Stimulated activated CD8-positive, alpha-beta memory T cell treated with anti-CD3 and anti-CD28 coated beads, Interleukin-15, amount 100 ng/mL, for 4 hours (primary cell): ENCODE results near the gene SEPTIN2.
"Not testable (repeated sequence)": the region's sequence is repeated elsewhere in the genome, so short reads cannot be mapped to it uniquely, and the experiment has no call there.

Source experiments
- DNase-seq, 2 donors: peaks; one replicate each; pipeline ENCODE4 v3.0.0-alpha.2; 2020; ENCODE audit warnings: low read depth in 2 of 2

Gene SEPTIN2

DNA sequence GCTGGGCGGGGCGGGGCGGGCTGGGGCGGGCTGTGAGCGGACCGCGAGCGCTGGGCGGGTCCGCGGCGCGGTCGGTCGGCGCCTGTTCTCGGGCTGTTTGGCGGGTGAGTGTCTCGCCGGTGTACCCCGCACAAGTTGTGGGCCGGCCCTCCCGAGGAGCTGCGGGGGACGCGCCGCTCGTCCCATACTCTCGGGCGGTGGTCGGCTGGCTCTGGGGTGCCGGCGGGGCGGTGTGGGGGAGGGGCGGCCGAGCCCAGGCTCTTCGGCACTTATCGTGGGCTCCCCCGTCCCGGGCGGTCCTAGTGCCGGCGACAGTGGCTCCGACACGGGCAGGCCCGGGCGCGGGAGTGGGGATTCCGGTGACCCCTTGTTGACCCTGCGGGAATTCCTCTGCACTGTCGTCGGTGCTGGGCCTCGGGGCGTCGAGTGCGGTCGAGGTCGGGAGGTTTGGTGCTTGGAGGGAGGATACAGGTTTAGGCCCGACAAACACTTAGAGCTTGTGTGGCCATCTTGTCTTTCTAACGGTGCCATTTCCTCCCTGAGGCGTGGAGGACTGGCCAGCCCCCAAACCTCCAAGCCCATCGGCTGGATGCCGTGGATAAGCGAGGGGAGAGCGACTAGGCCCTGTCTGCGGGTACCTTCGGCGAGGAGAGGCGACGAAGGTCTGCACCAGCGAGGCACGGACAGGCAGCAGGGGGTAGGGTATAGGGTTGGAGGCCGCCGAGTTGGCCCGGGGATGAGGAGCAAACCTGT lies at the start of gene SEPTIN2:
Gene SEPTIN2 (plus strand): TSS at position 47 of the 753 bp plus-strand sequence. CDS start 8,308 bp downstream, outside the sequence.
- DNase-seq: peak in 1 of 2 donors; percentile 59

DNA sequence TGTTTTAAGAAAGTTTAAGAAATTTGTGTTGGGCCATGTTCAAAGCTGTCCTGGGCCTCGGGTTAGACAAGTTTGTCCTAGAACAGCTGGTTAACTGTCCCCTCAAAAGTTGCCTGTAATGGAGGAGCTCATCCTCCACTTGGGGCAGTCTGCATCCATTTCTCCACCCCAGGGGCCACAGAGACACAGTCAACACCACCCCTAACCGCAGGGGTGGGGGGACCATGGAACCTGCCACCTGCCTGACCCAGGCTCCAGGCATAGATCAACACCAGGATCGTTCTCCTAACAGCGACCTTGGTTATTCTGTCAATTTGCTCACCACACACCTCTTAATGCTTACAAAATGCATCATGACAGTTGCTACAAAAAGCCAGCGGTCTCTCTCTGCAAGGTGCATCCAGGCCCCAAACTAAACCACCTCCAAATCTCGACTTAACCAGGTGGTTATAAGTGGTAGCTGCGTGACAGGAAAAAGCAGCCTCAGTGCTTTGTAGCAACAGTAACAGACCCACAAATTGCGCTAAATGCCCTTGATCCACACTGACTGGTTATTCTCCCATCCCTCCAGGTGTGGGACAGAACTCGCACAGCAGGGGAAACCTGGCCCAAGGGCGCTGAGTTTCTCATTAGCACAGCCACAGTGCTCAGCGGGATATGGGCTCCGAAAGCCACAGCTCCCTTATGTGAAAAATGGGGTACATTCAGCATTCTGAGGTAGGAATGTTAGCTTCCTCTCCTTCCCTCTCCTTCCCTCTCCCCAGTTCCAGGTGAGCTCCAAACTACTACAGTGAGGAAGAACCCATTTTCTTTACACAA lies 48.3 kb upstream of the SEPTIN2 start:
- no peak for DNase-seq

DNA sequence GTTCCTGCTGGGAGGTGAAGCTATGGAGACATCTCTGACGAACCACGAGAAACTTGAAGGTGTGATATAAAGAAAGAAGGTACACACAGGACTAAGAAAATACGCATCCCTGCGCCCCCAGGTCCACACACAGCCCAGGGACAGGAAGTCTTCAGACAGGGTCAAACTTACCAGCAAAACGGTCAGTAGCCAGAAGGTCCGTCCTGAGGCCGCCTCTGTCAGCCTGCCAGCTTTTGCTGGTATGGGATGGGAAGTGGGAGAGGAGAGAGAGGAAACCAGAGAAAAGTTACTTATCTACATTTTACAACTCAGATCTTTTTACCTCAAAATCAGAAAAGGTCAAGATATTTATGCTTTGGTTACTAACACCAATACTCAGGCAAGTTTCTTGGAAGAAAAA lies 47.4 kb upstream of the SEPTIN2 start:
- DNase-seq: no peak

DNA sequence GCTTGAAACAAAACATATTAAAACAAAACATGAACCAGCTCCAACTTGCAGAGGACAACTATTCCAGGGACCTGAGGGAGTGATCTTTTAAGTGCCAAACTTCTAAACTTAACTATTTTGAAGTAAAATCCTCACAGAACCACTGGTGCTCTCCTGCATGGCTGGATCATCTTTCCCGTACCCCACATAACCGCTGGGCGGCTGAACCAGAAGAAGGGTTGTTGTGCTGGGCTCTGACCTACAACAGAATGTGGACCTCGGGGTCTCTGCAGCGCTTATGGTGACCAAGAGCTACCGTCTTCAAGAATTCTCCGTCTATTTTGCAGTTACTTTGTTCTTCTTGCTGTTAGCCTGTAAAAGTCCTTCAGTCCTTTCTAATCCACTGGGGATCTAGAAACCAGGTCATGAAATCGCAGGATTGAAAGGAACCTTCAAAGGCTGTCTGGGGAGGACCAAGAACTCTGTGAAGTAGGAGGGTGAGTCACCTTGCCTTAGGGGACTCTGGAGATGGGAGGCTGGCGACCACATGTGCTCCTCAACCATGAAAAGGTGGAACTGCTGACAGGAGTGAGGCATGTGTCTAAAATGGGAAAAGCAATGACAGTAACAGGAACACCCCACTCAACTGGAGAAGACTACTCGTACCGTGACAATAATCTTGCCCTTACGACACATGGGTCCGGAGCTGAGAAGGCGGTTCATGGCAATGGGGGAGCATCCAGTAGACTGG lies 46.8 kb upstream of the SEPTIN2 start:
- DNase-seq: no peak

DNA sequence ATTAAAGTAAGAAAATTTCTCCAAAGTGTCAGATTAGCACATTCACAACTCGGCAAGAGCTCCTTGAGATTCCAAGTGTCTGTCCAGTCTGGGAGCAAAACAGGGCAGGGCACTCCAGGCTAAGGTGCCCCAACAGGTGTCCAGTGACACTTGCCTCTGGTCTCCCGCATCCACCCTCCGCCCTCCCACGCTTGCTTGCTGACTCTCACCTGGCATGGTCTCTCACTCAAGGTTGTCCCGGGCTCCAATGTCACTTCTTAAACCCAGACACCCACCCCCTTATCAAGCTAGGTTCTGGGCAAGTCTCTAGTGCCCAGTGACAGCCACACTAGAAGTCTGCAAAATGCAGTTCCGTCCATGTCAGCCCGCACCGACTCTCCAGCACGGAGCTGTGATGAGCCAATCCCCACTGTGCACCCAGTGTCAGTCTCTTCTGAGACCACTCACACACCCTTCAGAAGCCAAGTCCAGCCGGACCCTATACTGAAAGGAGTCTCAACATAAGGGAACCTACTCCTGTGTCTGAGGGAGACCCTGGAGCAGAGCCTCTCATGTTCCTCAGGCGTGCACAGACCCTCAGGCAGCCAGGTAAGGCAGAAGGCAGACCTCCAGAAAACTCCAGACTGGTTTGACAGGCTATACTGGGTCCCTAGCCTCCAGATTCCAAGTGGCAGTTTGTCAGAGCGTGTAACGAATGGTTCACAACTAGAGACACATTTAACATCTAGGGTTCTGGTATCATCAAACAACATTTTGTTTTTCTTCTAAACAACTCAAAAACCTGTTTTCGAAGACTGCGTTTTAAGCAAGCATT lies 45.8 kb upstream of the SEPTIN2 start:
- DNase-seq: no peak

DNA sequence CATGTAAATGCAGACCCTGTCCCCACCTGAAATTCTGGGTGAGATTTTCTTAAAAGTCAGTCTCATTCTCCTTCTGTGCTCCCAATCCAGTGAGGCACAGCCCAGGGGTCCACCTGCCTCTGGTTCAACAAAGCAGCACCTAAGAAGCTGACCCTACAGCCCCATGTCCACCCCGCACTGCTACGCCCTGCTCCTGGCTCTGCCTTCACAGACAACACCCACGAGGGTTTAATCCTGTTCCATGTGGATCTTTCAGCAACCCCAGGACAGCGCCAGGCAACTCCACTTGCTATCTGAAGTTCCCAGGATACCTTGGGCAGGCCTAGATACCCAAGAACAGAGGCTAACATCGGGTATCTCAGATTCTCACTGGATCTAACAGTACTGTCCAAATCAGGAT lies 45.2 kb upstream of the SEPTIN2 start:
- no peak for DNase-seq

DNA sequence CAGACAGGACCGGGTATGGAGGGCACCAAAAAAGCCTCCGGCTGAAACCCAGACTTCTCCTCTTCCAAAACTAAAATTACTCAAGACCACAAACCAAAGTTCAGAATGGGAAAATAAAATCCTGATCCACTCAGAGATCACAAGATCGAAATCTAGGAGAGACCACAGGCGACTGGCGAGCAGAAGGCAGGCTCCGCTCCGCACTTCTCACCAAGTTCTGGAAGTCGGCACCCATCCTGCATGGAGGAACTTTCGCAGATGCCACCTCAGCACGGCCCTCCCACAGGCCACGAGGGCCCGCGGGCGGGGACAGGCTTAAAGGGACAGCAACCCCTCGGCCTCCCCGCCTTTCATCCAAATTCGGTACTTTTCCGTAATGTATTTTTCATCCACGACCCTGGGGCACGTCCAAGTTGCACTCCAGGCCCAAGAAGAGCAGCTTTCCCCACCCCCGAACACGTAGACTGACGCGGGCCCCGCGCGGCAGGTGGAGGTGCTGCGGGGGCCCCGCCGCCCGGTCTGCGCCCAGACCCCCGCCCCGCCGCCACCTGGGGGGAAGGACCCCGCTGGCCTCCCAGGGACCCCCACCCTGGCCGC lies 43.9 kb upstream of the SEPTIN2 start:
- DNase-seq: peak; percentile 23 to 31

DNA sequence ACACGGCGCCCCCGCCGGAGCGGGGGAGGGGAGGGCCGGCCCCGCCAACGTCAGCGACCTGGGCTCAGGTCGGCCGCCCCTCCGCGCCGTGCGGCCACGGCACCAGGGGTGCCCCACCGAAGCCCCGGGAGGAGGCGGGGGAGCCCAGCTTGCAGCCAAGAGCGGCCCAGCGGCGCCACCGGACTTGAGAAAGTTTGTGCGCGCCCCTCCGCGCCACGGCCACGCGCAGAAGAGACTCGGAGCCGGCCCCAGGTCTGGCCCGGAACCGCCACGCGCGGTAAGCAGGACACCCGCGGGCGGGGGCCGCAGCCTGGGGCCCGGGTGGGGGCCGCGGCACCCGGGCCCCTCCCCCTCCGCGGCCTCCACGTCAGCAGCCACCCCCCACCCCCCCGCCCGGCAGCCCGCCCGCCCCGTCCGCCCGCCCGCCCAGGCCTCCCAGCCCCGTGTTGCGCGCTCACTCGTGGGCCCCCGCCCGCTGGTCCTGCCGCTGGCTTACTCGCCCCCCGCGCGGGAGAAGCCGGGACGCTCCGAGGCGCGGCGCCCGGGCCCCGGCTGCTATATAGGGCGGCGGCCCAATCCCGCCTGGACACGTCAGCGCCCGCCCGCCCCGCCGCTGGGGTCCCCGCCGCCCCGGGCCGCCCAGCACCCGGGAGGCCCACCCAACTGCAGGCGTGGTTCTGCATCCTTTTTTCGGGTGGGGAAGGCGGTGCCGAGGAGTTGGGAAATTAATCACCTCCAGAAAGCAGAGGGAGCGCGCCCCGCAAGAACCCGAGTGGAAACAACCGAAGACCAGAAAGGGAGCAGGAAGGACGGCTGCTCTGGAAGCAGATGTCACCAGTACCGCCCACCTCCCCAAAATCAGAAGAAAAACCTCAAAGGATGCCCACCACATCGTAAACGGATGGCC lies 43.2 kb upstream of the SEPTIN2 start:
- peak; percentile 11 to 29 for DNase-seq

DNA sequence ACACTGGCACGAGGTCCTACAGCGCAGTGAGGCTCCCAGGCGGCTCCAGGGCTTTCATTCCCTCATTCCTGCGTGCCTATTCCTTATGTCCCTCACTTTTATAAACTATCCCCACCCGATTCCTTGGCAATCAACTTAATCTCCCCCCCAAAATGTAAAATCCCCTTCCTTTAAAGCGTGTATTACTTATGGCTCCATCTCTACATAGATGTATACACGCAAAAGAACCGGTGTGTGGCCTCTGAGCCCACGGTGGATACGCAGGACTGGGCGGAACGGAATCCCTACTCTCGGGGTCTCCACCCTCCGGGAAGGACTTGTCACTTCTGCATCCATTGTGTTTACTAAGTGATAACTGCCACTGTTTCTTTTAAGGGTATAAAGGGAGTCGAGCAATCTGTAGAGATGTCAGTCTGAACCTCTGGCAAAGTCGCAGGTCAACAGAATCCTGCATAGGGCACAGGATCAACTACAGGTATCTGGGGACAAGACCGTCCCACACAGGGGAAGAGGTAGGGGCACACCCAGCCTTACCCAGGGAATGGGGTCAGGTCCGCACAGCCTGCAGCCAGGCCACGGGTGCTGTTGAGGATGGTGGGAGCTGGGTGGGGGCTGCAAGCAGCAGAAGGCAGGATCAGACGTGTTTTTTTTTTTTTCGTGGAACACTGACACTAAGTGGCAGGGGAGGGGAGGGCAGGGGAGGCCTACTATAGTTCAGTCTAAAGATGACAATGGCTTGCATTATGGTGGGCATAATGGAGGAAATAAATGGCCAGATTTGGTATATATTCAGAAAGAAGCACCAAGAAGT lies 42.3 kb upstream of the SEPTIN2 start:
- DNase-seq: no peak

DNA sequence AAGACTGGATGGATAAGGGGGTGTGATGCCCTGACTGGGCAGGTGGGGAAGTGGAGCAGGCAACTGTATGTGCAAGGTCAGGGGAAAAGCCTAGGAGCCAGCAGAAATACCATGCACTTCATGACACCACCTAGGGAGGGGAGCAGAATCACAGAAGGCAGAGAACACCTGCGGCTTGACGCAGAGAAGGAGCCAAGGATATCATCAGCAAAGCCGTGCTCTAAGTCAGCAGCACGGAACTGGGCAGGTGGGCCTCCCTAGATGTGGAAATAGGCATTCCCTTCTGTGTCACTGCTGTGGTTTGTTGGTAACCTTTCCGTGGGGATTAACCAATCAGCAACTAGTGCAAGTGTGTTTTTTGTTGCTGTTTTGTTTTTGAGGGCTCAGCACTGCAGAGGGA lies 41.6 kb upstream of the SEPTIN2 start:
- DNase-seq: no peak

DNA sequence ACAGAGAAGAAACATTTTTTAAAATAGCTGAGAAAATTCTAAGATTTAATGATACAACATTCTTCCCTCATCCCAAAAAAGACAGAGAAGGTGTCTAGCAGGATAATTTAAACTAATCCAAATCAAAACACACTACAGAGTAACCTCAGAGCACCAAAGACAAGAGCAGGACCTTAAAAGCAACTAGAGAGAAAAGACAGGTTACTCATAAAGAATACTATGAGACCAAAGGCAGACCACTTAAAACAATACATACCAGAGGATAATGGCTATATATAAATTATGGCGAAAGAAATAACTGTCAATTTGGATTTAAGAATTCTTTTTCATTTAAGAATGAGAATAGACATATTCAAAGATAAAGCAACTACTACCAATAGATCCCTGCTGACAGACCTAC lies 40.2 kb upstream of the SEPTIN2 start:
- DNase-seq: no peak

DNA sequence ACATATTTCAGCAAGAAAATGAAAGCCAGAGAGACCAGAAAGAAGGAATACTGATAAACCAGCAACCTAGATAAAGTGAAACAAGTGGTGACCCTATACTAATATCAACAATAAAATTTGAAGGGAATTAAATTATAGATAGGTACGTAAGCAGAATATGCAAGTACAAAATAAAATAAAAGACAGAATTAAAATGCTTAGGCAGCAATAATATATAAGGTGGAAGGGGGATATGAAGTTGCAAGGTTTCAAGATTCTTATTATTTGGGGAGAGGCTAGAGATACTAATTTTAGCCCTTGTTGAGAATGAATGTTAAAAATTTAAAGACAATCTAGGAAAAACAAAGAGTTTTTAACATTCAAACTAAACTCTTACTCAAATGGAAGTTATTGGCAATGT lies 39.8 kb upstream of the SEPTIN2 start:
- DNase-seq: no peak

DNA sequence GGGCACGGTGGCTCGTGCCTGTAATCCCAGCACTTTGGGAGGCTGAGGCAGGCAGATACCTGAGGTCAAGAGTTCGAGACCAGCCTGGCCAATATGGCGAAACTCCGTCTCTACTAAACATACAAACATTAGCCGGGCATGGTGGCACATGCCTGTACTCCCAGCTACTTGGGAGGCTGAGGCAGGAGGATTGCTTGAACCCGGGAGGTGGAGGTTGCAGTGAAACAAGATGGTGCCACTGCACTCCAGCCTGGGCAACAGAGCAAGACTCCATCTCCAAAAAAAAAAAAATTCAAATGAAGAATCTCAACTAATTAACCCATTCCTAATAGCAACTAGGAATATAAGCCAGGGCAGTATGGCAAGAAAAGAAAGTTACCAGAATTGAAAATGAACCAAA lies 37.4 kb upstream of the SEPTIN2 start:
- not testable (repeated sequence) for DNase-seq

DNA sequence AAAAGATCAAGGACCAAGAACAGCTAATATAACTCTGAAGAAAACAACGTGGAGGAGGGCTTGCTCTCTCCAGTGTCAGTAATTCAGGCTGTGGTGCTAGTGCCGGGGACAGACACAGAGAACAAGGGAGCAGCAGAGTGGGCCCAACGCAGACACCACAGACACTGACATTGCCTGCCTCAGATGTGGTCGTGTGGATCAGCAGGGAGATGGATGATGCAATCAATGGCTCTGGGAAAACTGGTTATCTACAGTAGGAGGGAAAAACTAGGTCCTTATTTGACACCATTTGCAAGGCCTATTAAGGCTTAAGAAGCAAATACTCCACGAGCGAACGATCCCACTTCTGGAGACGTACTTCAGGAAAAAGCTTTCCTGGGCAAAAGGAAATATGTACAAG lies 36.3 kb upstream of the SEPTIN2 start:
- DNase-seq: no peak

DNA sequence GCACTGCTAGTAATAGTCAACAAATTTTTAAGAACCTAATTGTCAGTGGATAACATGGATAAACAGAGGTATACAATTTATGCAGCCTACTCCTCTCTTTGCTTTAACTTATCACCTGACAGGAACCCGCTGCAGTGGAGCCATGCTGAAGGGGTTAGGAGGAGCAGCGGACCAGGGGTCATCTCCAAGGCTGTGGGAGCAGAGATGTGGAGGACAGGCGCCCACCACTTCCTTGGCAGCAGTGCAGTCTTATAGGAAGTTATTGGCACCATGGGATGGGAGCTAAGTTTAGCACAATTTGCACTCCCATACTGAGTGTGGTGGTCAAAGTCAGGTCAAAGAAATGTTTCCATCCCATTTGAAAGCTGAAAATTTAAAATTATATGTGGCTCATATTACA lies 35.9 kb upstream of the SEPTIN2 start:
- no peak for DNase-seq

DNA sequence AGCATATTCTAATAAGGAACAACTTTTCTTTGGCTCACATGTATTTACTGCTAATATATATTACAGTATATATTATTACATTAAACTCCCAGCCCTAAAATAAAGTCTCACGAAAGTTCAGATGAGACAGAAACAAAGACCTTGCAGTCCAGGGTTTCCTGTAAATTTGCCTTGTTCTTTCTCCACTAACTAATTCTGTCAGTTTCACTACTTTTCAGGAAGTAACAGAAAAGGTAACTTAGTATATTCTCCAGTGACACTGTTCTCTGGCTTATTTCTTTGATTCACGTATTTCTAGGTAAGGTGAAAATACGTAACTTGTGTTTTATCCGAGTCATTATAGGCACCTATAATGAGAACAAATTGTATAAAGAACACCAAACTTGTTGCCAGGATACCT lies 35.4 kb upstream of the SEPTIN2 start:
- no peak for DNase-seq

DNA sequence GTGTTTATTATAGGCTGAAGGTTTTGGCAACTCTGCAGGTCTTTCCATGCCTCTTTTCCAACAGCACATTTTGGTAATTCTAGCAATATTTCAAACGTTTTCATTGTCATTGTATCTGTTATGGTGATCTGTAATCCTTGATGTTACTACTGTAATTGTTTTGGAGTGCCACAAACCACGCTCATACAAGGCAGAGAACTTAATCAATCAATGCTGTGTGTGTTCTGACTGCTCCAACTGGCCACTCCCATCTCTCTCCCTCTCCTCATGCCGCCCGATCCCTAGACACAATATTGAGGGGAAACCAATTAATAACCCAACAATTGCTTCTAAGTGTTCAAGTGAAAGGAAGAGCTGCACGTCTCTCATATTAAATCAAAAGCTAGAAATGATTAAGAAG lies 33.2 kb upstream of the SEPTIN2 start:
- DNase-seq: no peak

DNA sequence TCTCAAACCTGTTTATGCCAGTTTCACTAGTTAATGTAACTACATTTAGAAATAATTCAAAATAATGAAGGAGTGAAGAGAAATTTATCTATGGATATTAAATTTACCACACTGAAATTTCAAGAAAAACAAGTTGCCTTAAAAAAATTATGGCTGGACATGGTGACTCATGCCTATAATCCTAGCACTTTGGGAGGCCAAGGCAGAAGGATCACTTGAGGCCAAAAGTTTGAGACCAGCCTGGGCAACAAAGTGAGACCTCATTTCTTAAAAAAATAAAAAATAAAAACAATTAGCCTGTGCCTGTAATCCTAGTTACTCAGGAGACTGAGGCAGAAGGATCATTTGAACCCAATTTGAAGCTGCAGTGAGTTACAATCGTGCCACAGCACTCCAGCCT lies 30.1 kb upstream of the SEPTIN2 start:
- no peak for DNase-seq

DNA sequence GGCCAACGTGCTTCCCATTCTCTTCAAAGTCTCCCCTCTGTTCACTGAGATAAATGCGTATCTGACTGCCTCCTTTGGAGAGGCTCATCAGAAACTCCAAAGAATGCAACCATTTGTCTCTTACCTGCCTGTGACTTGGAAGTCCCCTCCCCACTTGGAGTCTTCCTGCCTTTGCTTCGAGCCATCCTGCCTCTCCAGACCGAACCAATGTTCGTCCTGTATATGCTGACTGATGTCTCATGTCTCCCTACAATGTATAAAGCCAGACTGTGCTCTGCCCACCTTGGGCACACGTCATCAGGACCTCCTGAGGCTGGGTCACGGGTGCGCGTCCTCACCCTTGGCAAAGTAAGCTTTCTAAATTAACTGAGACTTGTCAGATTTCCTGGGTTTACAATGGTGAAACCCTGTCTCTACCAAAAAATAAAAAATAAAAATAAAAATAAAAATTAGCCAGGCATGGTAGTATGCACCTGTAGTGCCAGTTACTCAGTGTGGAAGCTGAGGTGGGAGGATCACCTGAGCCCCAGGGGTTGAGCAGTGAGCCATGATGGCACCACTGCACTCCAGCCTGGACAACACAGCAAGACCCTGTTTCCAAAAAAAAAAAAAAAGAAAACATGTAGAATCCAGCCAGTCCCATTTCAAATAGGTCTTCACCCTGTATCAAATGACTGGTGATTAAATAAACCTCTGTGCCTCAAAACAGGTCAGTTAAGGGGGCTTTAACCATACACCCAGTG lies 29.2 kb upstream of the SEPTIN2 start:
- no peak for DNase-seq
